NCI-H1105 (cell line): ENCODE measurements around the gene AP1B1.

Experiments
- DNase-seq: peaks from one replicate; lab custom pipeline; 2025; lab: John Stamatoyannopoulos, UW

The AP1B1 gene

GRCh38 chr22:29313576-29314466, 74.5 kb downstream of the AP1B1 start:
- peak; percentile 12 for DNase-seq

DNA sequence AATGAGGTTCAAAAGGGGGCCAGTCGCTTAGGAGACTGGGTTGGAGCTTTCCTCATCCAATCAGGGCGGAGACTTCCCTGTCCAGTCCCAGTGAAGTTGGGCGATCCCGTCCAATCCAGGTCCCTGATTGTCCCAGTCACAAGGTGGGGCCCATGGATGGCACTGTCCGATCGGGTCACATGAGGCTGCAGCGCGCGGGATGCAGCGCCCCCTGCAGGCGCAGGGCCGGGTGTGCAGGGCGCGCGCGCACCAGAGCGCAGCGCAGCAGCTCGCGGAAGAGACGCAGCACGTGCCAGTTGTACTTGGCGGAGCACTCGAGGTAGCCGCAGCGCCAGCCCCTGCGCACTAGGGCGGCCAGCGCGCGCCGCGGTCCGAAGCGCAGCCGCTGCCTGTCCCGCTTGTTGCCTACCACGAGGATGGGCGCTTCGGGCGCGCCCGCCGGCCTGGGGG, 75.2 kb downstream of the AP1B1 start:
- no peak for DNase-seq

GRCh38 chr22:29312218-29313125, 75.9 kb downstream of the AP1B1 start:
- DNase-seq, result no peak

DNA sequence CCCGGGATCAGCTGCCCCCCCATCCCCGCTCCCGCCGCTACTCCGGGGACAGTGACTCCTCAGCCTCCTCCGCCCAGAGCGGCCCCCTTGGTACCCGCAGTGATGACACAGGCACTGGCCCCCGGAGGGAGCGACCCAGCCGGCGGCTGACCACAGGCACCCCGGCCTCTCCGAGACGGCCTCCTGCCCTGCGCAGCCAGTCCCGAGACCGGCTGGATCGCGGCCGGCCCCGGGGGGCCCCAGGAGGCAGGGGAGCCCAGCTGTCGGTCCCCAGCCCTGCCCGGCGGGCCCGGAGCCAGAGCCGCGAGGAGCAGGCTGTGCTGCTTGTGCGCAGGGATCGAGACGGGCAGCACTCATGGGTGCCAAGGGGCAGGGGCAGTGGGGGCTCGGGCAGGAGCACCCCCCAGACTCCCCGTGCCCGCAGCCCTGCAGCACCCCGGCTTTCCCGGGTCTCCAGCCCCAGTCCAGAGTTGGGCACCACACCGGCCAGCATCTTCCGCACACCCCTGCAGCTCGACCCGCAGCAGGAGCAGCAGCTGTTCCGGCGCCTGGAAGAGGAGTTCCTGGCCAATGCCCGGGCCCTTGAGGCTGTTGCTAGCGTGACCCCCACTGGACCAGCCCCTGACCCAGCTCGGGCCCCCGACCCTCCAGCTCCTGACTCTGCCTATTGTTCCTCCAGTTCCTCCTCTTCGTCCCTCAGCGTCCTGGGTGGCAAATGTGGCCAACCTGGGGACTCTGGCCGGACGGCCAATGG, 76.7 kb downstream of the AP1B1 start:
- DNase-seq, result no peak

DNA sequence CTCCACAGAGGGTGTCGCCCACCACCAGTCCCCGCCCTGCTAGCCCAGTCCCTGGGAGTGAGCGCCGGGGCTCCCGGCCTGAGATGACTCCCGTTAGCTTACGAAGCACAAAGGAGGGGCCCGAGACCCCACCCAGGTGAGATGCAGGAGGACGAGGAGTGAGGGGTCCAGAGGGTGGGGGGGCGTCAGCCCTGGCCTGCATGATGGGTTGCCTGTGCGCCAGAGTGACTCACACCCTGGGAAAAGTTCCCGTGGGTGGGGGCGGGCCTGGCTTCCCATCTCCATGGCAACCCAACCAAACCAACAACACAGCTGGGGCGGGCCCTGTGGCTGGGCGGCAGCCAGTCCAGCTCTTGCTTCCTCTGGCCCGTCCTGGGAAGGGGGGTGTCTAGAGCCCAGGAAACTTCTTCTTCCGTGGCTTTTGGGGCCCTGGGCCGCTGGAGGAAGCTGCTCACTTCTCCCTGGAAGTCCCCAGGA, 77.5 kb downstream of the AP1B1 start:
- peak; percentile 51 for DNase-seq

- no peak for DNase-seq
These were observed 78.1 kb downstream of the AP1B1 start for GRCh38 chr22:29310065-29310862.

- no peak for DNase-seq
These were observed 78.9 kb downstream of the AP1B1 start for GRCh38 chr22:29309332-29310064.

DNA sequence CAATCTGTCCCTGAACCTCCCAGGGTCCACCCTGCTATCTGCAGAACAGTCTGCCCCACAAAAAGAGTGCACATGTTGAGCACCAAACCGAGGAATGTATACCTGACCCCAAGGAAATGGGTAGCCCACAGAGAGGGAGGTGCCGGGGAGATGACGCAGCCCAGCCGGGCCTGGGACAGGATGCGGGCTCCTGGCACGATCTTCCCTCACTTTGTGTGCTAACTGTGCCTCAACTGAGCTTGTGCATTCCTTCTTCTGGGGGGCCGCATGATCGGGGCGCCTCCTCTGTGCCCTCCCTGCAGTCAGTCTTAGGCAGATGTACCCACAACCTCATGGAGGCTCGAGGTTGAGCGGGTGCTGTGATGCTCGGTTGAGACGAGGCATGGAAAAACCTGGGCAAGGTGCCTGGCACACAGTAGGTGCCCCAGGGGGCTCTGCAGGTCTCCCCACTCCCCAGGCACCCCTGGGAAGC, 79.5 kb downstream of the AP1B1 start:
- DNase-seq, result no peak

DNA sequence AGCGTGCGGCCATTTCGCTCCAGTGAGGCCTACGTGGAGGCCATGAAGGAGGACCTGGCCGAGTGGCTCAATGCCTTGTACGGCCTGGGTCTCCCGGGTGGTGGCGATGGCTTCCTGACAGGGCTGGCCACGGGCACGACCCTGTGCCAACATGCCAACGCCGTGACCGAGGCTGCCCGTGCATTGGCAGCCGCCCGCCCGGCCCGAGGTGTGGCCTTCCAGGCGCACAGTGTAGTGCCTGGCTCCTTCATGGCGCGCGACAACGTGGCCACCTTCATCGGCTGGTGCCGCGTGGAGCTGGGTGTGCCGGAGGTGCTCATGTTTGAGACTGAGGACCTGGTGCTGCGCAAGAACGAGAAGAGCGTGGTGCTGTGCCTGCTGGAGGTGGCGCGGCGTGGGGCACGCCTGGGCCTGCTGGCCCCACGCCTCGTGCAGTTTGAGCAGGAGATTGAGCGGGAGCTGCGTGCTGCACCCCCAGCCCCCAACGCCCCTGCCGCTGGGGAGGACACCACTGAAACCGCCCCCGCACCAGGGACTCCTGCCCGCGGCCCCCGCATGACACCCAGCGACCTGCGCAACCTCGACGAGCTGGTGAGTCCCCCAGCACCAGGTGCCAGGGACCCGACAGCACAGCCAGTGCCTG, 80.1 kb downstream of the AP1B1 start:
- DNase-seq, result no peak

DNA sequence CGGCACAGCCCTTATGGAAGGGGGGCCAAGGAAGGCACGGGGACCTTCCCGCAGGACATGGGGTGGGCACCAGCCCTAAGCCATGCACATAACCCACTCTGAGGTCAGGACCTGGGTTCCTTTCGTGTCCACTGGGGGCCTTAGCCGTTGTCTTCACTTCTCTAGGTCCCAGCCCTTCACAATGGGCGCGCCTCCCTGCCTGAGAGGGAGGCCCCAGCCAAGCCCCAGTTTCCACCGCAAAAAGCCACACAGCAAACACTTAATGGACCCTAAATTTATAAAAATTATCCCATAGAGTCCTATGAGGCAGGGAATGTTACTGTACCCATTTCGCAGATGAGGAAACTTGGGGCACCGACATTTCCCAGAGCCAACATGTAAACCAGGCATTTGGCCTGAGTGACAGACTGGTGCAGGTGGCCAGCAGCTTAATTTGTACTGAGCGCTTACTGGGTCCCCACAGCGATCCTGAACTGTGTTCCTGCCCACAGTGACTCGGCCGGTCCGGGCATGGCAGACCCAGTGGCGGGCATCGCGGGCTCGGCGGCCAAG, 80.7 kb downstream of the AP1B1 start:
- DNase-seq, result no peak

DNA sequence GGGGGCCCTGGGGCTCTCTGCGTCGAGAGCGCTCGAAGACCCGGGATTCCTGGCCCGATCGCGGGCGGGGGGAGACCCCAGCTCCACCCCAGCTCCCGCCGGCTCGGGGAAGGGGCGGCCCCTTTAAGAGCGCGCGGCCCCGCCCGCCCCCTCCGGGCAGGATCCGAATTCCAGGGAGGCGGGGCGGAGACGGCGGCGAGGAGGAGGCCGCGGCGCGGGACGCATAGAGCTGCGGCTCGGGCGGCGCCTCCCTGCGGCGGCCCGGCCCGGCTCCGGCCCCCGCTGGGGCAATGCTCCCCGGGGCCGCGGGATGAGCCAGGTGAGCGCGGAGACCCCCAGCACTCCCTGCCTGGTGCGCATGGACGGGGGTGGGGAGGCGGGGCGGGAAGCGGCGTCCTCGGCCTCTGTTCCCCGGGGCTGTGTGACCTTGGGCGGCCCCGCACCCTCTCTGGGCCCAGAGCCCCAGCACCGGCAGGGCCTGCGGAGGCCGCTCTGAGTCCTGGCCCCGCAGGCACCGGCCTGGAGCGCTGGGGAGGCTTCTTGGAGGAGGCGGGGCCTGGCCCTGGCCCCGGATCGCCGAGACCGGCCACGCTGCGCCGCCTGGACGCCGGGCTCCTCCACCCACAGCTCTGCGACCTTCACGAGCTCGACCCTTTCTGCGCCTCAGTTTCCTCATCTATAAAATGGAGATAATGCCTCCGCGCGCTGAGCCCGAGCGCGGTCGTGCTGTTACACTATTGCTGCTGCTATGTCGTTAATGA, 81.4 kb downstream of the AP1B1 start:
- DNase-seq, result peak; percentile 64

- peak; percentile 32 for DNase-seq
These were observed 82.1 kb downstream of the AP1B1 start, which contains the start of gene GAS2L1 for GRCh38 chr22:29306175-29306834. Gene GAS2L1, plus strand, starts transcription at chr22:29306650. Its CDS starts 1,456 bp downstream, at chr22:29308106.

DNA sequence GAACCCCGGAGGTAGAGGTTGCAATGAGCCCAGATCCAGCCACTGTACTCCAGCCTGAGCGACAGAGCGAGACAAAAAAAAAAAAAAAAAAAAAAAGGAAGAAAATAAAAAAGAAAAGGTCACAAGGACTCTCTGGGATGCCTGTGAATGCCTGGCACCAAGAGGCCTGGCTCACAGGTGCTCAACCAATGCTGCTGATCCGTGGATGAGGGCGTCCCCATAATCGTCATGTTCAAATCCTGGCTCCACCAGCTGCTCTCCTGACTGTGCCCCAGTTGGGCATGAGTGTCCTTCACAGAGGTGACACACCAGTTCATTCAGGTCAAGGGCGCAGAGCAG, 82.6 kb downstream of the AP1B1 start:
- DNase-seq, result no peak

GRCh38 chr22:29302681-29303465, 85.5 kb downstream of the AP1B1 start:
- no peak for DNase-seq

- DNase-seq, result no peak
These were observed 86.0 kb downstream of the AP1B1 start for GRCh38 chr22:29302402-29302680.

- no peak for DNase-seq
These were observed 86.5 kb downstream of the AP1B1 start for GRCh38 chr22:29301716-29302401.
